Thyroid gland (tissue), 4 donors: Measurements from ENCODE around the gene DDB1.

ENCODE experiments used
- POLR2A ChIP-seq, 2 donors: fragments of 450-650 bp; IDR thresholded peaks; one replicate each; pipeline ENCODE4 v1.6.1; 2017; ENCODE audit warnings: antibody characterized with exemption in 2 of 2, mild to moderate bottlenecking in 2 of 2, moderate library complexity in 1 of 2
- TF ChIP-seq, protein P1 (sequence below), 6 experiments: fragments of 200-600 bp in 3 of 6; fragments of 450-650 bp in 3 of 6; sonication (generic) in 3 of 6; IDR thresholded peaks; one replicate each; pipeline ENCODE4 v1.5.1; 2016 to 2019; ENCODE audit warnings: antibody characterized with exemption in 6 of 6, mild to moderate bottlenecking in 2 of 6, inconsistent platforms in 1 of 6, moderate library complexity in 1 of 6

DNA sequence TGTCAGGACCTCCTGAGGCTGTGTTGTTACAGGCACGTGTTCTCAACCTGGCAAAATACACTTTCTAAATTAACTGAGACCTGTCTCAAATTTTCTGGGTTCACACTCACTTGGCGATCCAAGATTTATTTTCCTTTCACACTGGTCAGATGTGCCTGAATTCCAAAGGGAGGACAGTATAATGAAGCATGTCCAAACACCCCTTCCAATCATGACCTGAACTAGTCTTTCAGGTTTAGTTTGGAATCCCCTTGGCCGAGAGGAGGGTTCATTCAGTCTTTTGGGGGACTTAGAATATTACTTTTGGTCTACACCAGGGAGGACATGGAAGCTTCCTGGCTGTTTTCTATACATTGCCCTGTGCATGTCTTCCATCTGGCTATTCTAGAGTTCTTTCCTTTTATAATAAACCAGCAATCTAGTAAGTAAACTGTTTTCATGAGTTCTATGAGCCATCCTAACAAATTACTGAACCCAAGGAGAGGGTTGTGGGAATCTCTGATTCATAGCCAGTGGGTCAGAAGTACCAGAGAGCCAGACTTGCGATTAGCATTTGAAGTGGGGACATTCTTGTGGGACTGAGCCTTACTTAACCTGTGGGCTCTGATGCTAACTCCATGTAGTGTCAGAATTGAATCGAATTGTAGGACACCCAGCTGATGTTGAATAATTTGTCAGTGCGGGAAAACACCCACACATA lies 44.7 kb upstream of the DDB1 start:
- TF ChIP-seq, protein P1, sequence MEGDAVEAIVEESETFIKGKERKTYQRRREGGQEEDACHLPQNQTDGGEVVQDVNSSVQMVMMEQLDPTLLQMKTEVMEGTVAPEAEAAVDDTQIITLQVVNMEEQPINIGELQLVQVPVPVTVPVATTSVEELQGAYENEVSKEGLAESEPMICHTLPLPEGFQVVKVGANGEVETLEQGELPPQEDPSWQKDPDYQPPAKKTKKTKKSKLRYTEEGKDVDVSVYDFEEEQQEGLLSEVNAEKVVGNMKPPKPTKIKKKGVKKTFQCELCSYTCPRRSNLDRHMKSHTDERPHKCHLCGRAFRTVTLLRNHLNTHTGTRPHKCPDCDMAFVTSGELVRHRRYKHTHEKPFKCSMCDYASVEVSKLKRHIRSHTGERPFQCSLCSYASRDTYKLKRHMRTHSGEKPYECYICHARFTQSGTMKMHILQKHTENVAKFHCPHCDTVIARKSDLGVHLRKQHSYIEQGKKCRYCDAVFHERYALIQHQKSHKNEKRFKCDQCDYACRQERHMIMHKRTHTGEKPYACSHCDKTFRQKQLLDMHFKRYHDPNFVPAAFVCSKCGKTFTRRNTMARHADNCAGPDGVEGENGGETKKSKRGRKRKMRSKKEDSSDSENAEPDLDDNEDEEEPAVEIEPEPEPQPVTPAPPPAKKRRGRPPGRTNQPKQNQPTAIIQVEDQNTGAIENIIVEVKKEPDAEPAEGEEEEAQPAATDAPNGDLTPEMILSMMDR (IDR thresholded peaks at IDR 0.05), result no peak
- TF ChIP-seq POLR2A (IDR thresholded peaks at IDR 0.05), result no peak
